Mucosa of rectum (tissue), 2 donors: ENCODE data around the gene RHBDD2.
"Not testable (repeated sequence)": the region's sequence is repeated elsewhere in the genome, so short reads cannot be mapped to it uniquely, and the experiment has no call there.

Experiments used
- H3K27ac ChIP-seq, 2 donors: one replicate each; pipeline ENCODE4 v1.7.0; 2013; ENCODE audit warnings: inconsistent platforms in 2 of 2, low read depth in 2 of 2, low read length in 2 of 2
- H3K27me3 ChIP-seq, 2 donors: one replicate each; pipeline ENCODE4 v1.7.0; 2013; ENCODE audit warnings: low read length in 2 of 2; ENCODE audit not compliant: control insufficient read depth in 2 of 2, insufficient read depth in 2 of 2
- H3K36me3 ChIP-seq, 2 donors: one replicate each; pipeline ENCODE4 v1.7.0; 2013; ENCODE audit warnings: low read length in 2 of 2; ENCODE audit not compliant: control insufficient read depth in 2 of 2, insufficient read depth in 2 of 2
- H3K4me1 ChIP-seq, 2 donors: one replicate each; pipeline ENCODE4 v1.7.0; 2013; ENCODE audit warnings: low read length in 2 of 2, mild to moderate bottlenecking in 1 of 2; ENCODE audit not compliant: control insufficient read depth in 2 of 2, insufficient read depth in 2 of 2
- H3K4me3 ChIP-seq, 2 donors: one replicate each; pipeline ENCODE4 v1.7.0; 2013; ENCODE audit warnings: low read length in 2 of 2
- H3K9ac ChIP-seq, 2 donors: one replicate each; pipeline ENCODE4 v1.7.0; 2013; ENCODE audit warnings: low read length in 2 of 2, low read depth in 1 of 2, mild to moderate bottlenecking in 1 of 2
- H3K9me3 ChIP-seq, 2 donors: one replicate each; pipeline ENCODE4 v1.7.0; 2013; ENCODE audit warnings: low read length in 2 of 2; ENCODE audit not compliant: control insufficient read depth in 2 of 2
- donor health status: healthy.
- donor health status: Normal muscosa, but diverticular disease.

Gene RHBDD2

DNA sequence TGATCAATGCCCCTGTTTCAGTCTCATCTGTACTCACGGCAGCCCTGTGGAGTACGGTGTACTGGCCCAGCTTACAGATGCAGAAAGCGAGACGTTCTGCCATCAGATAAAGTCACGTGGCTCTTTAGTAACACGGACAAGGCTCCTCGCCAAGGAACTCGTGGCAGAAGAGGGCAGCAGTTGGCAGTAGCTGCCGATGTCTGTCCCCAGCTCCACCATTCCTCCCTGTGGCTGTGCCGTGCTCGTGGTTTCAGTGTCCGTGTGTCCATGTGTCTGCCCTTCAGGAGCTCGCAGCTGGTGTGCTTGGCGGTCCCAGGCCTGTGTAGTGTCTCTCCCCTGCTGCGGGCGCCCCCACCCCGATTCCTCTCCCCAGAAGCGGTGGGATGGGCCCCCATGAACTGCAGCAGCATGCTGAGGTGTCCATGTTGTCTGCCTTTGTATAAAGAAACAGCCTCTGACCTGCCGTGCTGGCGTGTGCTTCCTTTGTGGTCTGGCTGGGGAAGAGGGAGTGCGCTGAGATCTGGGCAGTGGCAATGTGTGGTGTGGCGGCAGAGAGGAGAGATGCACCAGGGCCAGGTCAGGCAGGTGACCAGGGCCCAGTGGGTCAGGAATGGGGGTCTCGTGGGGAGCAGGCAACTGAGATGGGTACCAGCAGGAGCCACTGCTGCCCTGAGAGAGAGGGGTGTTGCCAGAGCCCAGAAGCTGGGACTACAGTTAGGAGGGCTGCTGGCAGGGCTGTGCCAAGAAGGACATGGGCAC lies 9.8 kb downstream of the RHBDD2 start:
- Histone ChIP-seq H3K4me1 (peaks cover 0 to 4% of the 10 kb centered on the region in 2 donors), H3K27me3 (no peaks in the 10 kb centered on the region), H3K36me3 (peaks cover 25 to 38% of the 10 kb centered on the region in 2 donors), H3K9me3 (no peaks in the 10 kb centered on the region), H3K9ac (no peak overlapping the region), H3K4me3 (no peak overlapping the region), H3K27ac (no peak overlapping the region)

DNA sequence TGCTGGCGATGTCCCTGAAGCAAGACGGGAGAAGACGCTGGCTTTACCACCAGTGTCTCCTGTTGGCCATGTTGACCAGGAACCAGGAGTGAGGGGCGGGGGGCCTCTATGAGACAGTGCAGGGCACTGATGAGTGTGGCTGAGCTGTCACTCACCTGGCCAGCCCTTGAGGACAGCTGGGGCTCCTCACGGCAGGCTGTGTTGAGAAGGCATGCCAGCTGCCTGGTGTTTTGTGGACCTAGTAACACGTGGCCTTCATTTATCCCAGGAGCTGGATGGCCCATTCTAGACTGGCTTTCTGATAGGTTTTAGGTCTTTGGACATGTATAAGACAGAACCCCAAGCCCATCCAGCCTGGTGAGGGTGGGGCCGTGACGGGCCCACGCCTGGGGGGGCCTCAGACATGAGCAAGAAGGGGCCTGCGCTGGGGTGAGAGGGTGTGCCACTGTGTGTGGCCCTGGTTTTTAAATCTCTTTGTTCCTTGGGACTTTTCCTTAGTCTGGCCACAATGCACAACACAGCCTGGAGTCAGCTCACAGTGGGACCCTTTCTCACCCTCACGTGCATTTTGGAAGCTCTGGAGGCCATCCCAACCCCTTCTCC lies 10.5 kb downstream of the RHBDD2 start:
- Histone ChIP-seq H3K4me1 (peaks cover 0 to 3% of the 10 kb centered on the region in 2 donors), H3K9me3 (no peaks in the 10 kb centered on the region), H3K27me3 (no peaks in the 10 kb centered on the region), H3K27ac (no peak overlapping the region), H3K9ac (no peak overlapping the region), H3K4me3 (no peak overlapping the region), H3K36me3 (peaks cover 25 to 34% of the 10 kb centered on the region in 2 donors)

DNA sequence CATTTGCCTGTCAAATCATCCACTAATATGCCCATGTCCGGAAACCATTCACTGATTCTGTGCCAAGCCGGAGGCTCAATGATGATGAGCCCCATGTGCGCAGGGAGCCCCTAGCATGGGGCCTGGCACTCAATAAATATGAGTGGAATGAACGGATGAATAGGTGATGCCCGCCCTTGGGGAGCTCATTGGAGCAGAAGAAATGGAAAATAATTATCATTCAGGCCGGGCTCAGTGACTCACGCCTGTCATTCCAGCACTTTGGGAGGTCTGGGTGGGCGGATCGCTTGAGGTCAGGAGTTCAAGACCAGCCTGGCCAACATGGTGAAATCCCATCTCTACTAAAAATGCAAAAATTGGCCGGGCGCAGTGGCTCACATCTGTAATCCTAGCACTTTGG lies 11.0 kb downstream of the RHBDD2 start:
- Histone ChIP-seq H3K9me3 (no peaks in the 10 kb centered on the region), H3K4me1 (no peaks in the 10 kb centered on the region), H3K36me3 (peaks cover 25 to 30% of the 10 kb centered on the region in 2 donors), H3K9ac (no peak overlapping the region), H3K27ac (no peak overlapping the region), H3K4me3 (no peak overlapping the region), H3K27me3 (no peaks in the 10 kb centered on the region)

GRCh38 chr7:75891237-75891636 lies 12.4 kb downstream of the RHBDD2 start:
- not testable (repeated sequence) for H3K9ac ChIP-seq, H3K27ac ChIP-seq

DNA sequence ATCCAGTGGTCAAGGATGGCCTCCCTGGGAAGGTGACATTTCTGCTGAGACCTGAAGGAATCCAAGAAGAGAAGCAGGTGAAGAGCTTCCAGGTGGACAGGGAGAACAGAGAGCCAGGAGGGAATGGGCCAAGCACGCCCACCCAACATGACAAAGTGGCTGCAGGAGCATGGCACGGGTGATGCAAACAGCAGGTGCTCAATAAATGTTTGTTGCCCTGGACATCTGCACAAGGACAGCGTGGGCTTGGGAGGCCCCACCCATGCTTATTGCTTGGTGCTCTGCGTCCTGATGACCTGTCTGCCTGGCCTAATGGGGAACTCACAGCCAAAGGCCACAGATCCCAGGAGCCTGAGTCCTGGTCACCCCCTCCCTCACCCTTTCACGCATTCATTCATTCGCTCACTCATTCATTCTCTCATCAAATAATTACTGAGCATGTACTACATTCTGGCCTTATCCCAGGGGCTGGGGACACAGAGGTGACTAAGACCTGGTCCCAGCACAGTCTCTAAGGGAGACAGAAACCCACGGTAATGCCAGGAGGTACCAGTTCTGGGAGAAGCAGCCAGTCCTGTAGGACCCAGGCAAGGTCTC lies 13.1 kb downstream of the RHBDD2 start:
- no peaks in the 10 kb centered on the region for H3K27me3 ChIP-seq
- no peak overlapping the region for H3K4me3 ChIP-seq
- no peak overlapping the region for H3K9ac ChIP-seq
- H3K9me3 ChIP-seq: no peaks in the 10 kb centered on the region
- H3K4me1 ChIP-seq: no peaks in the 10 kb centered on the region
- peak overlapping the region in 1 of 2 donors; percentile 43 for H3K27ac ChIP-seq
- H3K36me3 ChIP-seq: peaks cover 13 to 14% of the 10 kb centered on the region in 2 donors

More at GRCh38 chr7:75891237-75891636, 12.4 kb downstream of the RHBDD2 start:
- H3K4me1 ChIP-seq, H3K27me3 ChIP-seq, H3K9me3 ChIP-seq, H3K4me3 ChIP-seq: not testable (repeated sequence)
- peaks cover 16 to 17% of the 10 kb centered on the region in 2 donors for H3K36me3 ChIP-seq

DNA sequence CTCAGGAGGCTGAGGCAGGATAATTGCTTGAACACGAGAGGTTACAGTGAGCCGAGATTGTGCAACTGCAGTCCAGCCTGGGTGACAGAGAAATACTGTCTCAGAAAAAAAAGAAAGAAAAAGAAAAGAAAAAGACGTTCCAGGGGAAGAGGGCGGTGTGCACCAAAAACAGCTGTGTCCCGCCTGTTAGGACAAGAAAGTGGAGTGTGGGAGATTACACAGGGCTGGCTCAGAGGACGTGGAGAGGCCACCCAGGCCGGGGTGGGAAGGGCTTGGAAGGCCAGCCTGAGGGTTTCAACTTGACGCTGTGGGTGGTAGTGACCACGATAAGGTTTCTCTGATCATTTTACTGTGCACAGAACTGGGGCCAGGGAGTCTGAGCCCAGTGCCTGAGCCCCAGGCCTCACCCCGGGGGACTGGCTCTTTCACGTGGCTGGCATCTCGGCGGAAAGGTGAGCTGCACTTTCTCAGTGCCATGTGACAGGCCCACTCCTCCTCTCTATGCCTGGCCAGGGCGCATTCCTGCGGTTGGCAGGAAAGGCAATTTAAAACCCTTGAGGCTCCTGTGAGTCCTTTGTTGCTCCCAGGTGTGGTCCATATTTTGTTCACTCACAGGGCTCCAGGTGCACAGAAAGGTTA lies 13.9 kb downstream of the RHBDD2 start:
- Histone ChIP-seq H3K27me3 (no peaks in the 10 kb centered on the region), H3K9me3 (no peaks in the 10 kb centered on the region), H3K27ac (no peak overlapping the region), H3K9ac (no peak overlapping the region), H3K4me1 (no peaks in the 10 kb centered on the region), H3K4me3 (no peak overlapping the region), H3K36me3 (peaks cover 8 to 11% of the 10 kb centered on the region in 2 donors)

- H3K27me3 ChIP-seq: no peaks in the 10 kb centered on the region
- no peaks in the 10 kb centered on the region for H3K36me3 ChIP-seq
- H3K27ac ChIP-seq: no peak overlapping the region
- no peak overlapping the region for H3K9ac ChIP-seq
- no peaks in the 10 kb centered on the region for H3K9me3 ChIP-seq
- no peak overlapping the region for H3K4me3 ChIP-seq
- no peaks in the 10 kb centered on the region for H3K4me1 ChIP-seq
Measured at GRCh38 chr7:75896803-75897327, 18.0 kb downstream of the RHBDD2 start.

GRCh38 chr7:75900617-75901315 lies 21.9 kb downstream of the RHBDD2 start:
- no peak overlapping the region for H3K27ac ChIP-seq
- H3K36me3 ChIP-seq: no peaks in the 10 kb centered on the region
- H3K9ac ChIP-seq: no peak overlapping the region
- H3K27me3 ChIP-seq: no peaks in the 10 kb centered on the region
- no peaks in the 10 kb centered on the region for H3K9me3 ChIP-seq
- peaks cover 0 to 2% of the 10 kb centered on the region in 2 donors for H3K4me1 ChIP-seq
- no peak overlapping the region for H3K4me3 ChIP-seq

GRCh38 chr7:75905785-75906604 lies 27.2 kb downstream of the RHBDD2 start:
- Histone ChIP-seq H3K27me3 (no peaks in the 10 kb centered on the region), H3K9me3 (no peaks in the 10 kb centered on the region), H3K36me3 (no peaks in the 10 kb centered on the region), H3K27ac (peak overlapping the region in 1 of 2 donors; percentile 32), H3K9ac (no peak overlapping the region), H3K4me3 (no peak overlapping the region), H3K4me1 (peaks cover 0 to 2% of the 10 kb centered on the region in 2 donors)
